Measurements from ENCODE around the gene ZNF688. TPM values are rescaled to one million over a fixed set of nuclear protein-coding genes. Genes with fewer than 3 reads are reported as not detected.
A peak's percentile ranks its signal among the peaks of the same experiment; 100 is the strongest.
"Not testable (repeated sequence)": the region's sequence is repeated elsewhere in the genome, so short reads cannot be mapped to it uniquely, and the experiment has no call there.

ZNF688 gene
- total and polyA plus RNA-seq, 10 donors: 10.7 to 43.5 (median 24.8) TPM

DNA sequence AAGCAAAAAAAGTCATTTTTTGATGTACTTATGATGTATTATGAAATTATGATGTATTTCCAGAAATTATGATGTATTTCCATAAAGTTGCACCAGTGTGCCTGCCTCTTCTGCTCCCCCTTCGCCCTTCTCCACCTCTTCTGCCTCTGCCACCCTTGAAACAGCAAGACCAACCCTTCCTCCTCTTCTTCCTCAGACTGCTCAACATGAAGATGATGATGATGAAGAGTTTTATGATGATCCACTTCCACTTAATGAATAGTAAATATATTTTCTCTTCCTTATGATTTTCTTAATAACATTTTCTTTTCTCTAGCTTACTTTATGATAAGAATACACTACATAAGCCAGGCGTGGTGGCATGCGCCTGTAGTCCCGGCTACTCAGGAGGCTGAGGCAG lies 21.4 kb upstream of the ZNF688 start:
- Histone ChIP-seq H3K4me1 (peaks cover 0 to 2% (median 0%) of the 10 kb centered on the region in 6 donors), H3K9me3 (no peaks in the 10 kb centered on the region), H3K4me3 (no peak overlapping the region), H3K36me3 (no peaks in the 10 kb centered on the region), H3K27ac (no peak overlapping the region), H3K27me3 (replicated peaks in 1 of 7) (no peaks in the 10 kb centered on the region)
- intact Hi-C loops (cut with DNase I; ENCODE audit: low total_unique reads): no loop called here
- WGBS, 5 donors: 93 to 98% (median 95%) methylated on average over 4 of the region's 4 CpGs
- no peak for TF ChIP-seq CTCF (IDR thresholded peaks at IDR 0.05 in 8 of 11, conservative IDR thresholded peaks at IDR 0.05 in 3 of 11)
- no peak for TF ChIP-seq POLR2AphosphoS5 (IDR thresholded peaks at IDR 0.05)
- no peak for TF ChIP-seq POLR2A (IDR thresholded peaks at IDR 0.05)
- no peak for DNase-seq

DNA sequence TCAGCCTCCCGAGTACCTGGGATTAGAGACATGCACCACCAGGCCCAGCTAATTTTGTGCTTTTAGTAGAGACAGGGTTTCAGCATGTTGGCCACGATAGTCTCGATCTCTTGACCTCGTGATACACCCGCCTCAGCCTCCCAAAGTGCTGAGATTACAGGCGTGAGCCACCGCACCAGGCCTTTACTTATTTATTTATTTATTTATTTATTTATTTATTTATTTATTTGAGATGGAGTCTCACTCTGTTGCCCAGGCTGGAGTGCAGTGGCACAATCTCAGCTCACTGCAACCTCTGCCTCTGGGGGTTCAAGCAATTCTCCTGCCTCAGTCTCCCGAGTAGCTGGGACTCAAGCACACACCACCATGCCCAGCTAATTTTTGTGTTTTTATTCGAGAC lies 19.4 kb upstream of the ZNF688 start:
- 92 to 99% (median 97%) methylated on average over 9 of the region's 9 CpGs for WGBS, 5 donors
- DNase-seq; intact Hi-C loops (cut with DNase I; ENCODE audit: low total_unique reads); H3K4me3 ChIP-seq; H3K9me3 ChIP-seq; H3K27me3 ChIP-seq (replicated peaks in 1 of 7); H3K36me3 ChIP-seq: not testable (repeated sequence)
- H3K4me1 ChIP-seq: peaks cover 5 to 21% (median 13%) of the 10 kb centered on the region in 6 donors
- H3K27ac ChIP-seq: peak overlapping the region in 1 of 8 donors; percentile 42

GRCh38 chr16:30589582-30589981 lies 18.1 kb upstream of the ZNF688 start:
- intact Hi-C loops (cut with DNase I; ENCODE audit: low total_unique reads); H3K36me3 ChIP-seq; H3K4me3 ChIP-seq; H3K27ac ChIP-seq; H3K9me3 ChIP-seq; H3K27me3 ChIP-seq (replicated peaks in 1 of 7); DNase-seq: not testable (repeated sequence)
- WGBS, 5 donors: 78 to 94% (median 86%) methylated on average over 2 of the region's 2 CpGs
- H3K4me1 ChIP-seq: peaks cover 7 to 31% (median 22%) of the 10 kb centered on the region in 6 donors

DNA sequence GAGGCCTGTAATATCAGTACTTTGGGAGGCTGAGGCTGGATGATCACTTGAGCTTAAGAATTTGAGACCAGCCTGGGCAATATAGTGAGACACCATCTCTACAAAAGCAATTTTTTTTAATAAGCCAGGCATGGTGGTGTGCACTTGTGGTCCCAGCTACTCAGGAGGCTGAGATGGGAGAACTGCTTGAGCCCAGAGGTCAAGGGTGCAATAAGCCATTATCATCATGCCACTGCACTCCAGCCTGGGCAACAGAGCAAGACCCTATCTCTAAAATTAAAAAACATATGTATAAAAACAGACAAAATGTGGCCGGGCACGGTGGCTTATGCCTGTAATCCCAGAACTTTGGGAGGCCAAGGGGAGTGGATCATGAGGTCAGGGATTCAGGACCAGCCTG lies 17.1 kb upstream of the ZNF688 start:
- Histone ChIP-seq H3K27me3 (replicated peaks in 1 of 7) (no peaks in the 10 kb centered on the region), H3K27ac (no peak overlapping the region), H3K9me3 (no peaks in the 10 kb centered on the region), H3K36me3 (peaks cover 0 to 6% (median under 1%) of the 10 kb centered on the region in 6 donors), H3K4me3 (no peak overlapping the region), H3K4me1 (peaks cover 10 to 40% (median 28%) of the 10 kb centered on the region in 6 donors)
- WGBS, 5 donors: 93 to 98% (median 95%) methylated on average over 2 of the region's 2 CpGs
- intact Hi-C loops (cut with DNase I; ENCODE audit: low total_unique reads): no loop called here
- TF ChIP-seq CTCF (IDR thresholded peaks at IDR 0.05 in 8 of 11, conservative IDR thresholded peaks at IDR 0.05 in 3 of 11): no peak
- TF ChIP-seq POLR2A (IDR thresholded peaks at IDR 0.05): no peak
- DNase-seq: no peak

- intact Hi-C loops (cut with DNase I; ENCODE audit: low total_unique reads): no loop called here
- Histone ChIP-seq H3K4me3 (peak within 1 kb of the TSS; percentile 64 to 82 (median 74)), H3K9me3 (no peaks in the 10 kb centered on the region)
Observed at GRCh38 chr16:30585400-30586191, 14.1 kb upstream of the ZNF688 start, which contains the start of gene ZNF785. Gene ZNF785 (minus strand): TSS chr16:30585697. CDS start chr16:30585611, 86 bp downstream.

More at GRCh38 chr16:30585400-30586191, 14.1 kb upstream of the ZNF688 start, which contains the start of gene ZNF785:
- Histone ChIP-seq H3K4me1 (peaks cover 10 to 68% (median 37%) of the 10 kb centered on the region in 6 donors), H3K36me3 (peaks cover 0 to 36% (median 24%) of the 10 kb centered on the region in 6 donors), H3K27me3 (replicated peaks in 1 of 7) (no peaks in the 10 kb centered on the region), H3K27ac (peak within 1 kb of the TSS; percentile 85 to 93 (median 87))
- WGBS, 5 donors: 0 to 1% (median 1%) methylated on average over 18 to 50 of the region's 50 CpGs
- no peak for TF ChIP-seq POLR2A (IDR thresholded peaks at IDR 0.05)
- peak; percentile 80 to 88 (median 84) for TF ChIP-seq POLR2AphosphoS5 (IDR thresholded peaks at IDR 0.05)
- peak in 8 of 11 experiments; percentile 26 to 61 (median 47) for TF ChIP-seq CTCF (IDR thresholded peaks at IDR 0.05 in 8 of 11, conservative IDR thresholded peaks at IDR 0.05 in 3 of 11)
- peak; percentile 95 for DNase-seq

Data from spleen (tissue), 11 donors.